Measurements from ENCODE around the gene S100A2. TPM values are rescaled to one million over a fixed set of nuclear protein-coding genes. Genes with fewer than 3 reads are reported as not detected.

The S100A2 gene
- total and polyA plus RNA-seq, 7 donors, result 0.86 to 15.4 (median 1.1) TPM

DNA sequence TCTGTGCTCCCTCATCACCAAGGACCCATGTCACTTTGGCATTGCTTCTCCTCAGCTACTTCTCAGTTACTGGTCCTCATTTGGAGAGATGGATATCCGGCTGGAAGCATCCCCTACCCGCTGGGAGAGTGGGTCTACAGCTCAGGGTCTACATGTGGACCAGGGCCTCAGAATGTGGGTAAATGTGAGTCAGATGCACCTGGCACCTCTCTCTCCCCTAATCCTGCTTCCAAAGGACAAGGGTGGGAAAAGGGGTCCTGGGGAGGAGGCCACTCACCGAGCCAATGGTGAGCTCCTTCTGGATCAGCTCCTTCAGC is 30.8 kb downstream of the S100A2 start:
- WGBS, 3 donors, result 62 to 84% (median 69%) methylated on average over 3 of the region's 3 CpGs
- H3K4me3 ChIP-seq, result peak overlapping the region; percentile 77
- H3K4me1 ChIP-seq, result peaks cover 12% of the 10 kb centered on the region
- ATAC-seq, result no peak
- no peaks in the 10 kb centered on the region for H3K9me3 ChIP-seq
- H3K27ac ChIP-seq, result peak overlapping the region; percentile 75
- no peaks in the 10 kb centered on the region for H3K36me3 ChIP-seq (ENCODE audit: insufficient read depth in 1 of 2, low read depth in 1 of 2)
- no peak for TF ChIP-seq CTCF (IDR thresholded peaks at IDR 0.05)
- DNase-seq, result no peak
- intact Hi-C loops (cut with DNase I), result no loop called here
- peaks cover 0 to 12% (median 0%) of the 10 kb centered on the region in 3 donors for H3K27me3 ChIP-seq (ENCODE audit: insufficient read depth in 3 of 3, low read length in 2 of 3)

DNA sequence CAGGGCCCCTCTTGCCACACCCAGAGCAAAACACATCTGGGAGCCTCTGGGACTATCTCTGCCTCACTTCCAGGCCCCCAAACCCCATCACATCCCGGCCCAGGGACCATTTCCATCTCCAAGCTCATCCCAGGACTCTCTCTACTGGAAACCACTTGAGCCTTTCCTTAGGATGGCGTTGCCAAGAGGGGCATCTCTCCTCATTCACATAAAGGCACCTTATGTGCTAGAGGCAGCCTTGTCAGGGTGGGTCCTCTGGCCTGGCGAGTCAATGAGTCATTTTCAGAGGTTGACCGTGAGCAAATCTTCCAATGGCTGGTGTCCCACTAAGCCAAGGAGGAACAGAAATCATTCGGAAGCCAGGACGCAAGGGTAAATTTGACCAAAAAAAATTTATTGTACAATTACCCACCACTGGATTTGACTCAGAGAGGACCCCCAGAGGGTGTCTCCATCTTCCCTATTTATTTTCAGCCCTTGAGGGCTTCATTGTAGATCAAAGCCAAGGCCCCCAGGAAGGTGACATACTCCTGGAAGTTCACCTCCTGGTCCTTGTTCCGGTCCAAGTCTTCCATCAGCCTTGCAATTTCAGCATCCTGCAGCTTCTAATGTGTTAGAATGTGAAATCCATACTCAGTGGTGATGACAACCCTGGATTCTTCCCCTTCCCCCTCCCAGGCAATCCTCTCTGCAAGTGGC is 31.3 kb downstream of the S100A2 start:
- no peaks in the 10 kb centered on the region for H3K9me3 ChIP-seq
- intact Hi-C loops (cut with DNase I), result no loop called here
- ATAC-seq (peak in 2 of 4 donors; percentile 15 to 19), DNase-seq (peak in 1 of 2 donors; percentile 31)
- H3K4me1 ChIP-seq, result peaks cover 12% of the 10 kb centered on the region
- 55 to 69% (median 64%) methylated on average over 7 of the region's 7 CpGs for WGBS, 3 donors
- TF ChIP-seq CTCF (IDR thresholded peaks at IDR 0.05), result no peak
- H3K27ac ChIP-seq, result peak overlapping the region; percentile 75
- peak overlapping the region; percentile 77 for H3K4me3 ChIP-seq
- no peaks in the 10 kb centered on the region for H3K36me3 ChIP-seq (ENCODE audit: insufficient read depth in 1 of 2, low read depth in 1 of 2)
- peaks cover 0 to 12% (median 0%) of the 10 kb centered on the region in 3 donors for H3K27me3 ChIP-seq (ENCODE audit: insufficient read depth in 3 of 3, low read length in 2 of 3)

DNA sequence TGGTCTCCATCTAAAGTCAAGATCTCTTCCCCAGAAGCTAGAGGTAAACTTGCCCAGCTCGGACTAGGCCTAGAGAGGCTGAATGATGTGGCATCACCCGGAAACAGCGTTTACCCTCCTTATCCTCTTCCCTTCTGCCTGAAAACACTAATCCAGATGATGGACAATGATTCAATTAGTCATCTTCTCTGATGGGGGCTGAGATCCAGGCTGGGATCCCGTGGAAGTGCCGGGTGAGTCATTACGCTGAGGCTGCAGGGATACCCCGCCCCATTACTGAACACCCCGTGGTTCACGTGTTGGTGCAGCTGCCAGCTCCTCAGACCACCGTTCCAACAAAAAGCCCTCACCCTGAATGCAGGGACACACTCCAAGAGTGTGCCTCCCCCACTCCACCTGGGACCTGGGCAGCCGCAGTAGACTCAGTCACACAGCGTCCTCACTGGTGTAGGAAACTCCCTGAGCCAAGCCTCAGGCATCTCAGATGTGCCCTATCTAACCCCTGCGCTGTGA is 31.9 kb downstream of the S100A2 start:
- TF ChIP-seq CTCF (IDR thresholded peaks at IDR 0.05), result no peak
- no peaks in the 10 kb centered on the region for H3K36me3 ChIP-seq (ENCODE audit: insufficient read depth in 1 of 2, low read depth in 1 of 2)
- ATAC-seq, result peak; percentile 23 to 59 (median 40)
- H3K4me3 ChIP-seq, result peak overlapping the region; percentile 77
- H3K9me3 ChIP-seq, result no peaks in the 10 kb centered on the region
- peak; percentile 74 for DNase-seq
- WGBS, 3 donors, result 32 to 48% (median 36%) methylated on average over 13 of the region's 13 CpGs
- H3K4me1 ChIP-seq, result peaks cover 12% of the 10 kb centered on the region
- intact Hi-C loops (cut with DNase I), result loop anchor here (1.0 to 2.0 kb wide), 2 partner anchors 35 kb away; no protein-coding TSS in a partner anchor
- H3K27me3 ChIP-seq (ENCODE audit: insufficient read depth in 3 of 3, low read length in 2 of 3), result peaks cover 0 to 12% (median 0%) of the 10 kb centered on the region in 3 donors
- peak overlapping the region; percentile 46 for H3K27ac ChIP-seq

GRCh38 chr1:153532769-153533599 is 32.7 kb downstream of the S100A2 start:
- peak overlapping the region; percentile 15 for H3K27ac ChIP-seq
- peak; percentile 70 for TF ChIP-seq CTCF (IDR thresholded peaks at IDR 0.05)
- WGBS, 3 donors, result 22 to 28% (median 24%) methylated on average over 34 of the region's 34 CpGs
- H3K27me3 ChIP-seq (ENCODE audit: insufficient read depth in 3 of 3, low read length in 2 of 3), result peaks cover 0 to 12% (median 0%) of the 10 kb centered on the region in 3 donors
- H3K4me3 ChIP-seq, result peak overlapping the region; percentile 77
- DNase-seq (peak; percentile 88 to 92), ATAC-seq (peak; percentile 58 to 77 (median 68))
- intact Hi-C loops (cut with DNase I), result loop anchor here (1.0 to 2.0 kb wide), 2 partner anchors 35 to 36 kb away; no protein-coding TSS in a partner anchor
- H3K36me3 ChIP-seq (ENCODE audit: insufficient read depth in 1 of 2, low read depth in 1 of 2), result no peaks in the 10 kb centered on the region
- H3K4me1 ChIP-seq, result peaks cover 12% of the 10 kb centered on the region
- no peaks in the 10 kb centered on the region for H3K9me3 ChIP-seq
